ENCODE measurements around the gene CAPN14.

The CAPN14 gene

DNA sequence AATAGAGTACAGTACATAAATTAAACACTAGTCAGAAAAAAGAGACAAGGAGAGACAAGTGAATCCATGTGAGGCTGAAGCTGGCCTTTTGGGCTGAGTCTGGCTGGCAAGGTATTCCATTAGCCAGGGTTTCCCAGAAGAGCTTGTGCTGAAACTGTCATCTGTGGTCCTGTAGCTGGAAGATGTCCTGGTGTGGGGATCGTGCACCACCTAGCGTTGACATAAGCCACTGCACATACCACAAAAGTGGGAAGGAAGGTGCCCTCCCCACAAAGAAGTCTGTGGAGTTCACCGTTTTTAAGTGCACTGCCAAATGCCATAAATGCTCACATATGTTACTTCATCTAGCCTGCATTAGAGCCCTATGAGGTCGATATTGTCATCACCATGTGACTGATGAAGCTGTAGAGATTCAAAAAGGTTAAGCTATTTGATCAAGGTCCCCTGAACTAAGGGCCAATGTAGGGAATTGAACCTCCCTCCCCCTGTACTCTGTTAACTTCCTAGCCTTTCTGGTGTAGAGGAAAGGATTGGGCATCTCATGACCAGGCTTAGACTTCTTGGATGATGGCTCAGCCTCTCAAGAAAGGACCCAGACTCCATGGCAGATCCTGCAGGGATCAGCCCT is 47.1 kb downstream of the CAPN14 start:
- Histone ChIP-seq H3K27ac (peak overlapping the region in 6 of 11 experiments; percentile 49 to 76 (median 62); a peak in 10 of 22 replicates), H3K9me3 (replicated peaks in 1 of 11) (no peaks in the 10 kb centered on the region), H3K4me3 (no peak overlapping the region), H3K36me3 (no peaks in the 10 kb centered on the region), H3K4me2 (peak overlapping the region; percentile 49 to 96 (median 88); a peak in 20 of 22 replicates), H4K20me1 (no peaks in the 10 kb centered on the region), H3K9ac (peak overlapping the region in 6 of 11 experiments; percentile 4 to 69 (median 44); a peak in 5 of 22 replicates), H3K27me3 (no peaks in the 10 kb centered on the region), H3K4me1 (peaks cover 35 to 78% (median 72%) of the 10 kb centered on the region in 10 experiments)
- TF ChIP-seq Cebpa-rat (IDR thresholded peaks at IDR 0.05): no peak

DNA sequence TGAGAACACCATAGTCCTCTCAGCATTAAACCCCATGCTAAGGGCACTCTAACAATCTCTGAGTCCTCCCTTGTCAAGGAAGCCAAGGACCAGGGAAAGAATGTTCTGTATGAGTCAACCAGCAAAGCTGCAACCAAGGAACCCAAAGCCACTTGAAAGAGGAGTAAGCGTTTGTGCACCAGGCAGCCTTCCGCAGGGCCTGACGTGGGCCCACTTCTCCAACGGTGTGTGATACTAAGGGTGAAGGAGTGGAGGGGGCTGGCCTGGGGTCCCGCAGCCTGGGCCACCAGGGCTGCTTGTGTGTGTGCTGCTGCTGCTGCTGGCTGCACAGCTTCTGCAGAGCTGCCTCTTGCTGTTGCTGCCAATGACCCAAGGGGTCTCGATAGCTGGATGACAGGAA is 49.0 kb downstream of the CAPN14 start:
- no peak overlapping the region for H3K27ac ChIP-seq
- H3K4me2 ChIP-seq: peak overlapping the region in 9 of 11 experiments; percentile 44 to 75 (median 61); a peak in 18 of 22 replicates
- H3K9ac ChIP-seq: peak overlapping the region in 1 of 11 experiments; percentile 15; a peak in 1 of 22 replicates
- TF ChIP-seq Cebpa-rat (IDR thresholded peaks at IDR 0.05): no peak
- H3K36me3 ChIP-seq: no peaks in the 10 kb centered on the region
- no peak overlapping the region for H3K4me3 ChIP-seq
- H4K20me1 ChIP-seq: no peaks in the 10 kb centered on the region
- peaks cover 36 to 78% (median 74%) of the 10 kb centered on the region in 10 experiments for H3K4me1 ChIP-seq
- H3K9me3 ChIP-seq (replicated peaks in 1 of 11): no peaks in the 10 kb centered on the region
- no peaks in the 10 kb centered on the region for H3K27me3 ChIP-seq

DNA sequence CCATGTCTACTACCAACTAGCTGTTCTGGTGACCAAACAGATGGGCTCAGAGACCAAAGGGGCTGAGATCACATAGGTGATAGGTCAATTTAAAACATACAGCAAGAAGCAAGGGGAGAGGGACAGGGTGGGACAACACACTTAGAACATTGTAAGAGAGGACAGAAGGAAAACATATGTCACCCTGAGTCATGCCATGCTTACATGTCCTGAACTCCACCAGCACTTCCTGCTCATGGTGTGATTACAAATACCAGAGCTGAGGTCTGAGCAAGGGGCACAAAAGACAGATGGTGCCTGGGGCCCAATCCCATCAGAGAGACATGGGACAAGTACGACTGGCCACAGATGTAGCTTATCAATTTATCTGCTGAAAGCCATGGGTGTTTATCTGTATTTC is 50.4 kb downstream of the CAPN14 start:
- H3K9me3 ChIP-seq (replicated peaks in 1 of 11): no peaks in the 10 kb centered on the region
- H4K20me1 ChIP-seq: no peaks in the 10 kb centered on the region
- no peak overlapping the region for H3K4me3 ChIP-seq
- H3K9ac ChIP-seq: no peak overlapping the region
- H3K4me1 ChIP-seq: peaks cover 29 to 74% (median 67%) of the 10 kb centered on the region in 10 experiments
- H3K27me3 ChIP-seq: no peaks in the 10 kb centered on the region
- H3K36me3 ChIP-seq: no peaks in the 10 kb centered on the region
- TF ChIP-seq Cebpa-rat (IDR thresholded peaks at IDR 0.05): no peak
- peak overlapping the region in 3 of 11 experiments; percentile 1 to 29 (median 20); a peak in 3 of 22 replicates for H3K27ac ChIP-seq
- peak overlapping the region in 9 of 11 experiments; percentile 44 to 75 (median 61); a peak in 13 of 22 replicates for H3K4me2 ChIP-seq

DNA sequence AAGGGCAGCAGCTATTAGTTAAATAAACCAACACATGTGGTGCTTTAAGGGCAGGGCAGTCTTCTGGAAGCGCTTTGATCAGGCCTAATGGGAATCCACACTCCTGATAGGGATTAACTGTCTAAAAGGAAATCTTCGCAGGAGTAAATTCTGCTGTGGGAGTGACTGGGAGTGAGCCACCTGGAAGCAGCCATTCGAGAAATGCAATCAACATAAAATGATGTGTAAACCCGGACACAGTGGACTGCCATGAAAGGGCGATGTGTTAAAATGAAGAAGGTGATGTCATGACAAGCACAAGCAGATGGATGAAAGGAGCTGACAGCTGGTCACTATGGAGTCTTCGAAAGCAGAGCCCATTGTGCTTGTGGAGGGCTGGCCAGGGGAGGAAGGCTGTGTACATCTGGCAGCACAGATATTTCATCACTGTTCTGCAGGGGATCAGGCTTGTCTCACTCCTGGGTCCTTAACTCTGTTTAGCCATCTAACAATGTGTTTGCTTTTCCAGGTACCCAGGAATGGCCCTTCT is 54.2 kb downstream of the CAPN14 start:
- Histone ChIP-seq H3K4me1 (peaks cover 12 to 46% (median 39%) of the 10 kb centered on the region in 10 experiments), H3K27me3 (no peaks in the 10 kb centered on the region), H3K4me3 (no peak overlapping the region), H3K9me3 (replicated peaks in 1 of 11) (no peaks in the 10 kb centered on the region), H3K4me2 (no peak overlapping the region), H3K9ac (no peak overlapping the region), H4K20me1 (no peaks in the 10 kb centered on the region), H3K27ac (no peak overlapping the region), H3K36me3 (no peaks in the 10 kb centered on the region)
- TF ChIP-seq Cebpa-rat (IDR thresholded peaks at IDR 0.05): no peak

DNA sequence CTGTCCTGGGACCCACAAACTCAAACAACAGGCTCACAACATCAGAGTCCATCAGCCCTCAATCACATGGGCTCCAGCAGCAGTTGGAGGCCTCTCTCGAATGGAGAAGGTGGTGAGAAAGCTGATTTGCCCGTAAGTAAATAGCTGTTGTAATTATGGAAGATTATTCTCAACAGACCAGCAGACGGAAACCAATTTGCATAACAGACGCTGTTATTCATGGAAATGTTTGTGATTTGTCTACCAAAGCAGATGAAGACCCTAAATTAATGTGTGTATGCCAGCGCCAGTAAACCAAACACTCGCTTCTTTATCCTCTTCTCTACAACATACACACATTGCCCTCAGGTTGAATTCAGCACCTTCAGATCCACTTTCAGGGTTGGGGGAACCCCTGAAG is 55.7 kb downstream of the CAPN14 start:
- Histone ChIP-seq H3K4me2 (peak overlapping the region in 7 of 11 experiments; percentile 8 to 43 (median 28); a peak in 13 of 22 replicates), H4K20me1 (no peaks in the 10 kb centered on the region), H3K36me3 (no peaks in the 10 kb centered on the region), H3K9me3 (replicated peaks in 1 of 11) (no peaks in the 10 kb centered on the region), H3K27ac (no peak overlapping the region), H3K27me3 (no peaks in the 10 kb centered on the region), H3K9ac (no peak overlapping the region), H3K4me1 (peaks cover 10 to 31% (median 25%) of the 10 kb centered on the region in 10 experiments), H3K4me3 (no peak overlapping the region)
- TF ChIP-seq Cebpa-rat (IDR thresholded peaks at IDR 0.05): no peak

DNA sequence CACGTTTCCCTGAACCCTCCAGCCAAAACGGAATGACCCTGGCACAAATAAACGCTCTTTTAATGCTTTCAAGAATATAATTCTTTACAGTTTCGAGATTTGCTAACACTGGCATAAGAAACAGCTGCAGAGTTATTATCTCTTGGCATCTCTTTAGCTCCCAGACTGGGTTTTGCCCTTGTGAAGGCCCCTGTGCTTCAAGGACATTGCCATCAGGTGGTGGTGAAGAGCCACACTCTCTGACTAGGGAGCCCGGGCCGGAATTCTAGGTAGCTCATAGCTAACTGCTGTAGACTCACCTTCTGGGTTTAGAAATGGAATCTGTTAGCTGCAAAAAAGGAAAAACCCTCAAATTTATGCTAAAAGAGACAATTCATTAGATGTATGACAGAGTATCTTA is 65.8 kb downstream of the CAPN14 start:
- H3K4me1 ChIP-seq: peaks cover 0 to 41% (median 22%) of the 10 kb centered on the region in 10 experiments; a peak in 15 of 20 replicates
- H4K20me1 ChIP-seq: no peaks in the 10 kb centered on the region
- no peak overlapping the region for H3K9ac ChIP-seq
- TF ChIP-seq Cebpa-rat (IDR thresholded peaks at IDR 0.05): no peak
- no peaks in the 10 kb centered on the region for H3K36me3 ChIP-seq
- H3K27ac ChIP-seq: no peak overlapping the region
- H3K9me3 ChIP-seq (replicated peaks in 1 of 11): peaks cover 6 to 20% (median 18%) of the 10 kb centered on the region in 11 experiments; a peak in 20 of 22 replicates
- no peak overlapping the region for H3K4me3 ChIP-seq
- H3K4me2 ChIP-seq: peak overlapping the region in 3 of 11 experiments; percentile 34 to 82 (median 71); a peak in 1 of 22 replicates
- H3K27me3 ChIP-seq: no peaks in the 10 kb centered on the region

DNA sequence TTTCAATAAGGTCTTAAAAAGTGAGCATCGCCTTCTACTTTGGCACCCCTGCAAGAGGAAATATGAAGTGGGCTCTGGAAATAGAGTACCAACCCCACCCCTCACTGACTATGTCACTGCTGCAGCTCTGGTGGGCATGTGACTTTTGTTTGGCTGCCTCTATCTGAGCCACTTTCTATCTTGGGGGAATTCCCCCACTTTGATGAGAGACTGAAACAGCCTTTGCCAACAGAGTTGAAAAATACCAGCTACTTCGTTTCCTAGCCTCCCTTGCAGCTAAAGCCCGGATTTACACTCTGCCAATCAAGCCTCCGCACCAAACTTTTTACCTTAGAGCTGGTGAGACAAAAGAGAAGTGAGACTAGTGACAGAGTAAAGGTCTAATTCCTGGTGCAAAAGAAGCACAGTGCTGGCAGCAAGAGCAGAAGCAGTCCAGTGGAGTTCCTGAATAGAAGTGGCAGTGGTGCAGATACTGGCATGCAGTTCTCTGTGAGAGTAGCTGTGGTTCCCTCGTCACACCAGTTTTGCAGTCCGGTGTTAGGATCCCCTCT is 67.1 kb downstream of the CAPN14 start:
- Histone ChIP-seq H3K4me2 (0 out of 22 replicates have a peak overlapping the region, but pooled peaks of 1 of the 11 experiments have one; percentile 3), H4K20me1 (no peaks in the 10 kb centered on the region), H3K9ac (no peak overlapping the region), H3K4me1 (peaks cover 0 to 41% (median 22%) of the 10 kb centered on the region in 10 experiments; a peak in 15 of 20 replicates), H3K27me3 (no peaks in the 10 kb centered on the region), H3K36me3 (no peaks in the 10 kb centered on the region), H3K27ac (no peak overlapping the region), H3K9me3 (replicated peaks in 1 of 11) (peaks cover 6 to 20% (median 18%) of the 10 kb centered on the region in 11 experiments; a peak in 20 of 22 replicates), H3K4me3 (no peak overlapping the region)
- no peak for TF ChIP-seq Cebpa-rat (IDR thresholded peaks at IDR 0.05)

DNA sequence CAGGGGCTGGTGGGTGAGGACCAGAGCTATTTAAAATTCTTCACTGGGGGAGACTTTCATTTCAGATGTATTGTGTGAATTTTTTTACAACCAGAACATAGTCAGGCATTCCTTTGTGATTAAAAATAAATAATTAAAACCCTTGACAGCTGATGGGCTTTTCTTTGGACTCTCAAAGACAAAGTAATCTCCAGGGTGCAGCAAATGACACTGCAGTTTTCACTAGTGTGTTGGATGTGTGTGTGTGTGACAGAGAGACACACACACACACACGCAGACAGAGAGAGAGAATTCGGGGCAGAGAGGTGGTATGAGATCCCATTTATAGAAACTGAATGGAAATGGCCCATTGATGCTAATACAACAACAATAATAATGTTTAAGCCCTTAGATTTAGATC is 68.8 kb downstream of the CAPN14 start:
- H3K27me3 ChIP-seq: no peaks in the 10 kb centered on the region
- peaks cover 6 to 20% (median 18%) of the 10 kb centered on the region in 11 experiments; a peak in 20 of 22 replicates for H3K9me3 ChIP-seq (replicated peaks in 1 of 11)
- H3K27ac ChIP-seq: no peak overlapping the region
- no peaks in the 10 kb centered on the region for H4K20me1 ChIP-seq
- H3K4me1 ChIP-seq: peaks cover 0 to 31% (median 16%) of the 10 kb centered on the region in 10 experiments; a peak in 15 of 20 replicates
- no peak overlapping the region for H3K4me2 ChIP-seq
- TF ChIP-seq Cebpa-rat (IDR thresholded peaks at IDR 0.05): no peak
- H3K9ac ChIP-seq: no peak overlapping the region
- H3K4me3 ChIP-seq: no peak overlapping the region
- H3K36me3 ChIP-seq: no peaks in the 10 kb centered on the region

DNA sequence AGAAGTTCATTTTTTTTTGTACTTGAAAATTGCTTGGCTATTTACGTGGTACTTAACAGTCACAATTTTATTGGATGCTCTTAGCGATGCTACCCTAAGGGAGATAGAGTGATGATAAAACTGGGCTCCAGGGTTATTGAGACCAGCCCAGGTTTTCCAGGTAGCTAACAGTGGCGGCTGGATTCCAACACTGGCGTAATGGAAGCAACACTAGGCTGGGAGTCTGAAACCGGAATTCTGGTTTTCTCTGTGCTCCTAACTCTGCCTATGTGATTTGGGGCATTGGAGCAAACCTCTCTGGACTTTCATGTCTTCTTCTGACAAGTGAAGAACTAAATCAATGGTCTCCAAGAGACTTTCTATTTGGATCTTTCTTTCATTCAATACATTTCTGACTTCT is 69.7 kb downstream of the CAPN14 start:
- Histone ChIP-seq H4K20me1 (no peaks in the 10 kb centered on the region), H3K4me2 (no peak overlapping the region), H3K9ac (no peak overlapping the region), H3K36me3 (no peaks in the 10 kb centered on the region), H3K9me3 (replicated peaks in 1 of 11) (peaks cover 6 to 20% (median 18%) of the 10 kb centered on the region in 11 experiments; a peak in 20 of 22 replicates), H3K27ac (no peak overlapping the region), H3K4me3 (no peak overlapping the region), H3K27me3 (no peaks in the 10 kb centered on the region), H3K4me1 (peaks cover 0 to 22% (median 7%) of the 10 kb centered on the region in 10 experiments; a peak in 11 of 20 replicates)
- TF ChIP-seq Cebpa-rat (IDR thresholded peaks at IDR 0.05): no peak

Measured in BLaER1 treated with 17β-estradiol and CSF1 and Interleukin-3, amounts not matched to agents 10 nM and 100 nM (cell line).